Sciatic nerve (tissue), 2 donors: ENCODE data around the gene TDRD6. TPM values are rescaled to one million over a fixed set of nuclear protein-coding genes. Genes with fewer than 3 reads are reported as not detected.
"Not testable (repeated sequence)": the region's sequence is repeated elsewhere in the genome, so short reads cannot be mapped to it uniquely, and the experiment has no call there.

ENCODE experiments used
- ATAC-seq: fragments of 200-7000 bp; cut with Tn5 transposase; one replicate; pipeline ENCODE4 v1.9.1; 2020; ENCODE audit warnings: mild to moderate bottlenecking, moderate library complexity
- DNase-seq: peaks from one replicate; pipeline ENCODE4 v3.0.0-alpha.2; 2020; ENCODE audit warnings: low spot score
- intact Hi-C: fragments of 100-400 bp; cut with DNase I; formaldehyde crosslinking; loops from one replicate; pipeline ENCODE4 v1.14.2; 2022
- total RNA-seq: library from RNA; stranded (reverse); fragmentation: NEBNext Ultra II Directional; extraction: Animal tissue kit (Norgen Biotek cat#: 25700); gene quantifications from one replicate; pipeline ENCODE4 v1.2.1, GENCODE V29; 2021
- donor health status: DM: no; HTN: no; CAD: no.
- donor health status: DM: no; HTN: no; CAD: no.

The TDRD6 gene, protein sequence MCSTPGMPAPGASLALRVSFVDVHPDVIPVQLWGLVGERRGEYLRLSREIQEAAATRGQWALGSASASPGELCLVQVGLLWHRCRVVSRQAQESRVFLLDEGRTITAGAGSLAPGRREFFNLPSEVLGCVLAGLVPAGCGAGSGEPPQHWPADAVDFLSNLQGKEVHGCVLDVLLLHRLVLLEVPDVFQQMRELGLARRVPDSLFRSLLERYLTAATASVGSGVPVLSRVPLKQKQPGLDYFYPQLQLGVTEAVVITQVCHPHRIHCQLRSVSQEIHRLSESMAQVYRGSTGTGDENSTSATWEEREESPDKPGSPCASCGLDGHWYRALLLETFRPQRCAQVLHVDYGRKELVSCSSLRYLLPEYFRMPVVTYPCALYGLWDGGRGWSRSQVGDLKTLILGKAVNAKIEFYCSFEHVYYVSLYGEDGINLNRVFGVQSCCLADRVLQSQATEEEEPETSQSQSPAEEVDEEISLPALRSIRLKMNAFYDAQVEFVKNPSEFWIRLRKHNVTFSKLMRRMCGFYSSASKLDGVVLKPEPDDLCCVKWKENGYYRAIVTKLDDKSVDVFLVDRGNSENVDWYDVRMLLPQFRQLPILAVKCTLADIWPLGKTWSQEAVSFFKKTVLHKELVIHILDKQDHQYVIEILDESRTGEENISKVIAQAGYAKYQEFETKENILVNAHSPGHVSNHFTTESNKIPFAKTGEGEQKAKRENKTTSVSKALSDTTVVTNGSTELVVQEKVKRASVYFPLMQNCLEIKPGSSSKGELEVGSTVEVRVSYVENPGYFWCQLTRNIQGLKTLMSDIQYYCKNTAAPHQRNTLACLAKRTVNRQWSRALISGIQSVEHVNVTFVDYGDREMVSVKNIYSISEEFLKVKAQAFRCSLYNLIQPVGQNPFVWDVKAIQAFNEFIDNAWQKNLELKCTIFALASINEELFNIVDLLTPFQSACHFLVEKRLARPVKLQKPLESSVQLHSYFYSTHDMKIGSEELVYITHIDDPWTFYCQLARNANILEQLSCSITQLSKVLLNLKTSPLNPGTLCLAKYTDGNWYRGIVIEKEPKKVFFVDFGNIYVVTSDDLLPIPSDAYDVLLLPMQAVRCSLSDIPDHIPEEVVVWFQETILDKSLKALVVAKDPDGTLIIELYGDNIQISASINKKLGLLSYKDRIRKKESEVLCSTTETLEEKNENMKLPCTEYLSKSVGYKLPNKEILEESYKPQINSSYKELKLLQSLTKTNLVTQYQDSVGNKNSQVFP (N-terminal part only)
- total RNA-seq = 1.9 TPM

DNA sequence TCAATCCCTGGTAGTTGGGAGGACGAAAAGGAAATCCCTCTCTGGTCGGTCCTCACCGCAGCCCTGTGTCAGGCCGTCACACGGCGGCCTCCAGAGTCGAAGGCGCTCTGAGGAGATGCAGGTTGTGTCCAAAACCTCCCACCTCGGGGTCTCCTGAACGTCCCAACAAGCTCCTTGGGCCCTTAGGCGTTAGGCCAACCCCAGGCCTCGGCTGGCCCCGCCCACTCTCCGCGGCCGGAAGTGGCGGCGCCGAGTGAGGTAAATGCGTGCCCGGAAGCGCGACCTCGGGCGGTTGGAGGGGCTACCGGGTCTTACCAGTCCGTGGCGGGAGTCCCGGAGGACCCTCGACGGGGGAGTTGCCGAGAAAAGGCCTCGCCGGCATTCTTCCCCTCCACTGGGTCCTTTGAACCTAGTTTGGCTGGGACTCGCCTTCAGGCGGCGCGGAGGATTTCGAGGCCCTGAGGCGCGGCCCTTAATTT lies at the start of gene TDRD6:
Gene TDRD6 (plus strand): TSS at position 267 of the 479 bp plus-strand sequence. CDS start 244 bp downstream, outside the sequence.
- intact Hi-C loops = no loop called here
- no peak for ATAC-seq
- no peak for DNase-seq

DNA sequence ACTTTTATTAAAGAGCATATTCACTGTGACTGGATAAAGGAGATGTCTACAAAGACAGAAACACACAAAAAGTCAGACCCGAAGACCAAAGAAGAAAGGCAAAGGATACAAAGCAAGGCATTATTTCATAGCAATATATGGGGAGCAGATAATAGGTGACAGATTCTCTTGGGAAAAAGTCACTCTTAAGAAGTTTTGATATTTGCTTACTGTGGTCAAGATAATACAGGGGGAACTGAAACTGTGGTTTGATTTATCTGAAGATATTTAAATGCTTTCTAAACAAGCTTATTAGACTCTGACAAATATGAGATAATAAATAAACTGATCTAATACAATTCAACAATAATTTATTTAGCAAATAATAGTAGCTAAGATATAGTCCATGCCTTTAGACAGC lies 49.8 kb upstream of the TDRD6 start:
- DNase-seq = no peak
- ATAC-seq = no peak
- intact Hi-C loops = no loop called here

DNA sequence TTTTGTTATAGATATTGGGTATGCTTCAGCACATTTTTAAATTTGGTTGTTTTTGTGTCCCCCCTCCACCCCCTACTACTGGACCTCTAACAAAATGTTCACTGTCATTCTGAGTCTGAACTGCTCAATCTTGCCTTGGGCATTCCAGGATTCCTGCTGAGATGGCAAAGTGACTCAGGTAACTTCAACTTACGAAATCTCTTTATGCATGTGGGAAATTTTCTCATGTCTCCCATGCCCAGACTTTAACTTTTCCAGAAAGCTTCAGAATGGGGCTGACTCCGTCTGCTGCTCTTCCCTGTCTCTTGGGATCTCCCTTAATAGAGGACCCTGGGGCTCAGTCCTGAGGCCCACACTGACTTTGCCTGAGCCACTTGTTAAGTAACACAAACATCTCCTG lies 49.0 kb upstream of the TDRD6 start:
- intact Hi-C loops = no loop called here
- no peak for DNase-seq
- ATAC-seq = no peak

DNA sequence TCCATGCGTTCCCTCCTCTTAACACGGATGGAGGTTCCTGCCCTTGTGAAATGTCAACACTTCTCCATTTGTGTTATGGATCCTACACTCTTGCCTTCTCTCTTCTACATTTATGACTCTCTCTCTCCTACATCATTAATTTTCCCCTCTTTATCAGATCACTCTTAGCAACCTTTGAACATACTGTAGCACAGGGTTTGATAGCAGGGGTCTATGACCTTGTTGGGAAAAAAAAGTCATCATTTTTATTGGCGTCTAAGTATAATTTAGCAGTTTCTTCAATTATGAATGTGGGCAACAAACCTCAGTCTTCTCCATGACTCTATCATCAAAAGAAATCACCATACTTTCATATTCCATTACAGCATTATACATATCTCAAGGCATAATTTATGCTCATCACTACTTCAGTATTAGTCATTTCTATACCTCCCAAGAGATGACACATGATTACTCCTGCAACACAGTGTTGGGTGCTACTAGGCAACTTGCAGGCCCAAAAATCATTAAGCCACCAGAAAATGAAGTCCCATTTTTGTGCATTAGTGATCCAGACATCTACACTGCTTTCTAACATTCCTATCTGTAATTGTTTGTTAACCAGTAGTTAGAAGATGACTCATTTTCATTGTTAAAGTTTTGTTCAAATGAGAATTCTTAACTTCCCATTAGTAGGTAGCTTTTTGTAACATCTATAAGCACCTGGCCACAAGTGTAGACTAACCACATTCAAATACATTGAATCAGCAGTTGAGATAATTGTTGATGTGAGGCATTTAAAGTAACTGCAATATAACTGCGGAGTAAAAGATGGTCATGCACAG lies 44.5 kb upstream of the TDRD6 start:
- ATAC-seq (no peak), DNase-seq (no peak)
- intact Hi-C loops = no loop called here

DNA sequence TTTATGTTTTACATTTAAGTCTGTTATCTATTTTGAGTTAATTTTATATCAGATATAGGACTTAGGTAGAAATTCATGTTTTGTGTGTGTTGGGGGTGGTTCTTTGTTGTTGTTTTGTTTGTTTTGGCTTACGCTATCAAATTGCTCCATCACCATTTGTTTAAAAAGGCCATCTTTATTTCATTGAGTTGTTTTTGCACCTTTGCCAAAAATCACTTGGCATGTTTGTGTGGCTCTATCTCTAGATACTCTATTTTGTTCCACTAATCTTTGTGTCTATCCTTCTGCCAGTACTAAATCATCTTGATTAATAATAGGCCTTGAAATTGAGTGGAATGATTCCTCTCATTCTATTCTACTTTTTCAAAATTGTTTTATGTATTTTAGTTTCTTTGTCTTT lies 42.4 kb upstream of the TDRD6 start:
- ATAC-seq = no peak
- DNase-seq = no peak
- intact Hi-C loops = no loop called here

DNA sequence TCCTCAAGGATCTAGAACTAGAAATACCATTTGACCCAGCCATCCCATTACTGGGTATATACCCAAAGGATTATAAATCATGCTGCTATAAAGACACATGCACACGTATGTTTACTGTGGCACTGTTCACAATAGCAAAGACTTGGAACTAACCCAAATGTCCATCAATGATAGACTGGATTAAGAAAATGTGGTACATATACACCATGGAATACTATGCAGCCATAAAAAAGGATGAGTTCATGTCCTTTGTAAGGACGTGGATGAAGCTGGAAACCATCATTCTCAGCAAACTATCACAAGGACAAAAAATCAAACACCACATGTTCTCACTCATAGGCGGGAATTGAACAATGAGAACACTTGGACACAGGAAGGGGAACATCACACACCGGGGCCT lies 39.6 kb upstream of the TDRD6 start:
- intact Hi-C loops, DNase-seq, ATAC-seq: not testable (repeated sequence)

DNA sequence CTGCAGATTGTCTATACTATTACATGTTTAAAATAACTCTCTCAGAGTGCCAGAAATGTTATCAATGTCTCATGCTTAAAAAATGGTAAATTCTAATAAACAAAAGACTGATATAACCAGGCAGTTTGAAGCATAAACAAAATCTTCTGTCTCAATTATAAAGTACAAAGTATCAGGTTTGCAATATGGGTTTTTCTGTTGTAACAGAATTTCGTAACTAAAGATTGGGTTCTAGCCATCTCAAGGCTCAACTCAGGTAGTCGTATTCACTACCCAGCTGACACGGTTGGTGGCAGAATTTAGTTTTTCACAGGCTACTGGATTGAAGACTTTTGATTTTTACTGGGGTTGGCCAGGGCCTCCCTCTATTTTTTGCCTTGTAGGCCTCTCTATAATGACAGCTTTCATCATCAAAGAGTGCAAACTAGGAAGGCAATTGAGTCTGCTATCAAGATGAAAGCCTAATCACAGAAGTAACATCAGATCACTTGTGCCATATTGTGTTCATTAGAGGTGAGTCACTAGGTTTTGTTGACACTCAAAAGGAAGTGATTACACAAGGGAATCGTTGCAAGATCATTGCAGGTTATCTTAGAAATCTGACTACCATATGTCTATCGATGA lies 38.7 kb upstream of the TDRD6 start:
- ATAC-seq (no peak), DNase-seq (no peak)
- intact Hi-C loops = no loop called here

DNA sequence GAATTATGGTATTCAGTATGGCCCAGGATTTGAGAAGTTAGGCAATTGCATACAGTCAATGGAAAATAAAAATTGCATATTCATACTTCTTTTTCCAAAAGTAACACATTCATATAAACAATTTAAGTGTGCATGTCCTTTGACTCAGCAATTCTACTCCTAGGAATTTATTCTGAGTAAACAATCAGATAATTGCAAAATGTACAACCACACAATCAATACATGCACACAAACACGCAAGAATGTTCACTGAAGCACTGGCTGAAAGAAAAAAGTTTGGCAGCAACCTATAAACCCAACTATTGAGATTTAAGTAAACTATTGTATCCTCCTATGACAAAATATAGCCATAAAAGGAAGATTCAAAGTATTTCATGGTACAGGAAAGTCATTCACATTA lies 36.7 kb upstream of the TDRD6 start:
- intact Hi-C loops = no loop called here
- DNase-seq (no peak), ATAC-seq (no peak)

DNA sequence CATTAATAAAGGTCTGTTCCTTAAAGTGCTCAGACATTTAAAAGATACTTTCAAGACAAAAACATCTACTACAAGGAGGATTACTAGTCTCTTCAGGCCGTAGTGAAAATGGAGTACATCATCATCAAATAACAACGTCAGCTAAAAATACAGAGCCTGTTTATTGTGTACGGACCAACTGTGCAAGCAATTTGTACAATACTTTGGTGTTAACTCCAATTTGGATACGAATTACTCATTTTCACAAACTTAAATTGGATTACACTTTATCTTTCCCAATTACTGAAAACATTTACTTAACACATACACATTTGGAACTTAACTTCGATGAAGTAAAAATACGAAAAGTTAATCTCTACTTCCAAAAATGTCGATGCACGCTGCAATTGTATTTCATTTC lies 35.9 kb upstream of the TDRD6 start:
- no peak for DNase-seq
- no peak for ATAC-seq
- intact Hi-C loops = no loop called here

DNA sequence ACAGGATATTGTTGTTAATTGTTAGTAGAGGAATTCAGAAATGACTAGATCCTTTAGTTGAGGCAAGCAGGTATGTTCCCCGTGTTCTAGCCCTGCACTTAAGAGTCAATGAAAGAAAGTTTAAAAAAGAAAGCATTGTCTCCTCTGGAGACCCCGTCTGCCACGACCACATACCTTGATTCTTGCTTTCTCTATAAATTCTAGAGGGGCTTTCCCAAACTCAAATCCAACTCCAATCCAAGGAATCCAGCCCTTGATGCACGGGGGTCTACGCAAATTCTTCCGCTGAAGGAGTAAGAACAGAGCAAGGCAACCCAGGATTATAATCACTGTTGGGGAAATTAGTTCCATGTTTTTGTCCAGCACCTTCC lies 35.5 kb upstream of the TDRD6 start:
- no peak for DNase-seq
- intact Hi-C loops = no loop called here
- no peak for ATAC-seq

DNA sequence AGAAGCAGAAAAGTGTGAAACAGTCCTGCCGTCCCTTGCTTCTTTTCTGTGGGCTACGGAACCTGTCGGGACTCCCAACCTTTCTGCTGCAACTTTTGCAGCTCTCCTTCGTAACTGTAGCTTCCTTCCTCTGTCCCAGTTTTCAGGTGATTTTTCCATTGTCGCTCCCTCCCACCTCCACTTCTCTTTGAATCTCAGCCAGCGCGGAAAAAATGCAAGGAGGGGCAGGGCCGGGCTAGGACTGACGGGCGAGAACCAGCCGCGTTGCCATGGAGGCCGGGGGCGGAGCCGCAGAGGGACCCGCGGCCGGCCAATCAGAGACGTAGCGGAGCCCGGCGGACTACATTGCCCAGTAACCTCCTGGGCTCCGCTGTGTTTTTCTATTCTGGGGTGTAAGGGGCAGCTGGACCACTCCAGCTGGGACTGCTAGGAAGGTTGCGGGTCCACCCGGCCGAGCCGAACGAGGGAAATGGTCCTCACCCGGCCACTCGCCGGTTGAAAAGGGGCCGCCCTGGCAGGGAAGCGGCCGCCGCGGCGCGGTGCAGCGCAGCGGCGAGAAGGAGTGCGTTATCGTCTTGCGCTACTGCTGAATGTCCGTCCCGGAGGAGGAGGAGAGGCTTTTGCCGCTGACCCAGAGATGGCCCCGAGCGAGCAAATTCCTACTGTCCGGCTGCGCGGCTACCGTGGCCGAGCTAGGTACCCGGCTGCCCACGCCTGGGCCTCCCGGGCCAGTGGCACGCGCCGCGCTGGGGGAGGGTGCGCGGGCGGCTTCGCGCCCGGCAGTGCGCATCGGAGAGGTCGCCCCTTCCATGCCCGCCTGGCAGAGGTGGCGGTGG lies 34.9 kb upstream of the TDRD6 start, which contains the start of the genes CYP39A1 and SLC25A27:
Gene CYP39A1 (minus strand): TSS at position 216 of the 836 bp plus-strand sequence. CDS start 236 bp downstream, outside the sequence.
Gene SLC25A27 (plus strand): TSS at position 373 of the 836 bp plus-strand sequence. CDS start 218 bp downstream, at position 591.
- intact Hi-C loops = no loop called here
- DNase-seq (peak; percentile 96), ATAC-seq (peak; percentile 100)

DNA sequence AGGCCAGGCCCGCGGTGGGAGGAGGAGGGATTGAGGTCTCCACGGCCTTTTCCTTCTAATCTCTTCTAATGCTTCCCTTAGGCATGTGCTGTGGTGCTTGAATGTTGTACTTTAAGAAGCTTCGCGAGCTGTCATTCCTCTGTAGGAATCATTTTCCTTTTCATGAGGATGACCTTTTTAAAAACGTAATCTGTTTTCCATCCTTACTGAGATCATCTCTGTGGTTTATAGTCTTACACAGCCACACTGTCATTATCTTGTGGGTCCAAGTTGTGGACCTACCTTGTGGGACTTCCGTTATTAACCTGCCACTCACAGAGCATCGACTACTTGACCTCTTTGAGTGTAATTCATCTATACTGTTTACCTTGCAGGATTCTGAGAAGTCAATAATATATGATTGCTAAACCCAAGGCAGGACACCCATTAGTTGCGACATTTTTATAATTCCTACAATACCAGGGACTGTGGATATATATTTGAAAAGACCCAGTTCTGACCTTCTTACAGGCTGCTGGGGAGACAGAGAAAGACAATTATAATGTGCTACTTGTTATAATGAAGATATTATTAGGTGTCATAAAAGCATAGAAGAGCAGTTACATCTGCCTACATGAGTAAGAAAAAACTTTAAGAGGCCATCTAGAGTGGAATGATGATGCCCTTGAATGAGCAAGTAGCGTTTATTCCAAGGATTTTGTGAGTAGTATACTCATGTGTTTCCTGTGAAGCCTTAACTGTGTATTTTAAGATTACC lies 34.1 kb upstream of the TDRD6 start:
- intact Hi-C loops = no loop called here
- ATAC-seq = no peak

DNA sequence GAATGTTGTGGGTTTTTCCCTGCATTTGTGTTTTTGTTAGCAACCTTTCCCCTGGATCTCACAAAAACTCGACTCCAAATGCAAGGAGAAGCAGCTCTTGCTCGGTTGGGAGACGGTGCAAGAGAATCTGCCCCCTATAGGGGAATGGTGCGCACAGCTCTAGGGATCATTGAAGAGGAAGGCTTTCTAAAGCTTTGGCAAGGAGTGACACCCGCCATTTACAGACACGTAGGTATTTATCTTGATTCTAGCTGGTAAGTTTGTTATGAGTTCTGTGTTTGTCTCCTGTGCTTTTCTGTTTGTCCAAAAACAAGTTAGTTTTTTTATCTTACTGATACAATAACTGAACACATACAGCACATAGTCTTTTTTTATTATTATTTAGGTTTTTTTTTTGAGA lies 31.9 kb upstream of the TDRD6 start:
- DNase-seq (no peak), ATAC-seq (no peak)
- intact Hi-C loops = no loop called here

More for the DNA sequence above, 34.1 kb upstream of the TDRD6 start:
- no peak for DNase-seq

DNA sequence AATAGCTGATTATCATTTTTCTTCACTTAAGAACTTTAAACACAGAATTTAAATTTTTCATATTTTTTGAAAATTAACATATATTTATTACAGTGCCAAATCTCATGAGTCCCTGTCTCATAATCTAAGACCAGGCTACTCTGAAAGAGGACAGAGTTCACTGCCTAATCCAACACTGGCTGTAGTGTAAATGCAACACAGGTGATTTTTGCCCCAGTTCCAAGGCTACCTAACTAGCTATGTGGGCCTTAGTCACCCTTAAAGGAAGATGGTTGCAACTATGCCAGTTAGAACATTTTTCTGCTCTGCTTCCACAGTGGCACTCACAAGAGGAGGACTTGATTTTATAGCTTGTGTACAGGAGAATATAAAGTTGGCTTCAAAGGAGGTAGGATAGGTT lies 30.0 kb upstream of the TDRD6 start:
- DNase-seq (no peak), ATAC-seq (no peak)
- intact Hi-C loops = no loop called here

DNA sequence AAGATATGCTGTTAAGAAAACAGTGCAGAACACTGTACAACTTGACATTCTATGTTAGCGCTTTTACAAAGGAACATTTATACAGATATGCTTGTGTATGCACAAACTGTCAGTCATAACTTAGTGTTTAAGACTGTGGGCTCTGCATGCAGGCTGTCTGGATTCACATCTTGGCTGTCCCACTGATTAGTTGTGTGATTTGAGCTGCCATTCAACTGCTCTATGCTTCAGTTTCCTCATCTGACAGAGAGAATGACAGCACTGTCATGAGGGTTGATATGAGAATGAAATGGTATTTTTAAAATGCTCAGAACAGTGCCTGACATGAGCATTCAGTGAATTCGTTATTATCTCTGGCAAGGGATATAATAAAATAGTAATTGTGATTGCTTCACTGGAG lies 26.2 kb upstream of the TDRD6 start:
- intact Hi-C loops = no loop called here
- ATAC-seq = peak; percentile 41
- DNase-seq = no peak

DNA sequence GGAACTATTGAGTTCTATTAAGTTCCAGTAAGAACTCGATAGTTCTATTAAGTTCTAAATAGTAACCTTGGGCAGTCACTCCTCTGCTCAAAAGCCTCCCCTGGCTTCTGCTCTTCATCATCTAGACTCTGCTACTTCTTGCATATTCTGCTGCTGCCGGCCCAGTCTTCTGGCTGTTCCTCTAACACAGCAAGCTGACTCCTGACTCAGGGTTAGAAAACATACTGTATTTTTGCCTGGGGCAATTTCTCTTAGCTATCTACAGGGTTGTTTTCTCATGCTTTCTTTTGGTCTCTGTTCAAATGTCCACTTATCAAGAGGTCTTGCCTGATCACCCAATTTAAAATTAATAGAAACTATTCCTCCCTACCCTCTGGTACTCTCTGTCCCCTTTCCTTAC lies 20.3 kb upstream of the TDRD6 start:
- intact Hi-C loops = no loop called here
- ATAC-seq (no peak), DNase-seq (no peak)
